Left ventricle myocardium superior (tissue), 1 donor: ENCODE data around the gene VKORC1. TPM values are rescaled to one million over a fixed set of nuclear protein-coding genes. Genes with fewer than 3 reads are reported as not detected.

Experiments
- total RNA-seq: library from RNA; stranded (reverse); fragmentation: NEBNext Ultra II Directional; extraction: Animal tissue kit (Norgen Biotek cat#: 25700); gene quantifications from one replicate; pipeline ENCODE4 v1.2.1, GENCODE V29; 2021
- donor health status: DM: no; HTN: yes; CAD: no; lungs with severe emphysema.

Gene VKORC1
- total RNA-seq, 1 donor from 2014 or later, result 39.9 TPM

Other genes with a start within 250 kb of the VKORC1 start
- gene BCL7C, start 200.7 kb downstream of the VKORC1 start, total RNA-seq, result 29.6 TPM
- gene CTF1, start 198.2 kb downstream of the VKORC1 start, total RNA-seq, result 7.5 TPM
- 5.7 TPM for gene FBXL19, start 171.2 kb downstream of the VKORC1 start, total RNA-seq
- gene ORAI3, start 145.7 kb downstream of the VKORC1 start, total RNA-seq, result 10.8 TPM
- 11.0 TPM for gene SETD1A, start 137.0 kb downstream of the VKORC1 start, total RNA-seq
- gene HSD3B7, start 109.6 kb downstream of the VKORC1 start, total RNA-seq, result 7.4 TPM
- 0.40 TPM for gene STX1B, start 84.2 kb downstream of the VKORC1 start, total RNA-seq
- gene STX4, start 61.2 kb downstream of the VKORC1 start, total RNA-seq, result 42.4 TPM
- gene ZNF668, start 20.6 kb downstream of the VKORC1 start, total RNA-seq, result 3.9 TPM
- gene ZNF646, start 20.4 kb downstream of the VKORC1 start, total RNA-seq, result 9.9 TPM
- gene PRSS53, start 5.9 kb downstream of the VKORC1 start, total RNA-seq, result 0.87 TPM
- 90.5 TPM for gene BCKDK, start 13.6 kb upstream of the VKORC1 start, total RNA-seq
- 77.4 TPM for gene KAT8, start 22.9 kb upstream of the VKORC1 start, total RNA-seq
- gene PRSS8, start 40.9 kb upstream of the VKORC1 start, total RNA-seq, result not detected
- 2.7 TPM for gene PRSS36, start 55.3 kb upstream of the VKORC1 start, total RNA-seq
- 84.8 TPM for gene FUS, start 85.3 kb upstream of the VKORC1 start, total RNA-seq
- gene PYCARD, start 108.0 kb upstream of the VKORC1 start, total RNA-seq, result 7.4 TPM
- 0.40 TPM for gene TRIM72, start 119.3 kb upstream of the VKORC1 start, total RNA-seq
- not detected for gene PYDC1, start 122.3 kb upstream of the VKORC1 start, total RNA-seq
- gene ITGAM, start 165.2 kb upstream of the VKORC1 start, total RNA-seq, result 7.1 TPM